Neural cell (in vitro differentiated cells): Measurements from ENCODE around the gene NATD1. TPM values are rescaled to one million over a fixed set of nuclear protein-coding genes. Genes with fewer than 3 reads are reported as not detected.

Source experiments
- H2AFZ ChIP-seq: fragments of 200-600, 300-800 bp; sonication (generic), shearing (Covaris generic); 2 replicates; pipeline ENCODE4 v1.6.0; 2014; ENCODE audit warnings: low read depth, mild to moderate bottlenecking, antibody characterized with exemption, low read length, moderate library complexity
- H3F3A ChIP-seq: fragments of 200-600 bp; shearing (Covaris generic); 2 replicates; pipeline ENCODE4 v1.6.1; 2016; ENCODE audit warnings: mild to moderate bottlenecking, moderate library complexity, mixed read lengths, antibody characterized with exemption, low read length; ENCODE audit not compliant: insufficient read depth, poor library complexity, severe bottlenecking
- H3K27ac ChIP-seq: fragments of 200-600, 300-800 bp; sonication (generic), shearing (Covaris generic); 2 replicates; pipeline ENCODE4 v1.5.1; 2014; ENCODE audit warnings: mild to moderate bottlenecking, low read length, moderate library complexity
- H3K27me3 ChIP-seq: fragments of 300-800, 200-600 bp; sonication (generic), shearing (Covaris generic); 2 replicates; pipeline ENCODE4 v1.6.0; 2014; ENCODE audit warnings: mild to moderate bottlenecking, low read depth, low read length, moderate library complexity; ENCODE audit not compliant: insufficient read depth
- H3K36me3 ChIP-seq: fragments of 300-800, 200-600 bp; sonication (generic), shearing (Covaris generic); 2 replicates; pipeline ENCODE4 v1.5.1; 2014; ENCODE audit warnings: mild to moderate bottlenecking, antibody characterized with exemption, low read length, moderate library complexity; ENCODE audit not compliant: insufficient read depth
- H3K4me2 ChIP-seq: fragments of 300-800, 200-600 bp; sonication (generic), shearing (Covaris generic); 2 replicates; pipeline ENCODE4 v1.6.0; 2014; ENCODE audit warnings: mild to moderate bottlenecking, low read length
- H3K4me3 ChIP-seq: fragments of 300-800, 200-600 bp; sonication (generic), shearing (Covaris generic); 2 replicates; pipeline ENCODE4 v1.5.1; 2014; ENCODE audit warnings: mild to moderate bottlenecking, low read length, moderate library complexity
- H3K79me2 ChIP-seq: fragments of 200-600 bp; shearing (Covaris generic); replicated peaks from 2 replicates; pipeline ENCODE4 v1.6.0; 2014; ENCODE audit warnings: mild to moderate bottlenecking, low read length, moderate library complexity; ENCODE audit not compliant: insufficient read depth
- H3K9ac ChIP-seq: fragments of 300-800, 200-600 bp; sonication (generic), shearing (Covaris generic); 2 replicates; pipeline ENCODE4 v1.6.1; 2016; ENCODE audit warnings: mild to moderate bottlenecking, low read length, mixed read lengths
- H3K9me2 ChIP-seq: fragments of 200-600 bp; shearing (Covaris generic); 2 replicates; pipeline ENCODE4 v1.6.1; 2016; ENCODE audit warnings: mild to moderate bottlenecking, low read length, mixed read lengths; ENCODE audit not compliant: insufficient read depth
- H3K9me3 ChIP-seq: fragments of 200-600, 300-800 bp; sonication (generic), shearing (Covaris generic); 2 replicates; pipeline ENCODE4 v1.6.1; 2016; ENCODE audit warnings: mild to moderate bottlenecking, mixed run types, low read length, moderate library complexity, mixed read lengths
- H4K20me1 ChIP-seq: fragments of 200-600 bp; shearing (Covaris generic); 2 replicates; pipeline ENCODE4 v1.6.1; 2016; ENCODE audit warnings: mild to moderate bottlenecking, mixed run types; ENCODE audit not compliant: insufficient read depth
- CTCF ChIP-seq: fragments of 450-650 bp; IDR thresholded peaks from 2 replicates; pipeline ENCODE4 v1.5.1; 2014; ENCODE audit warnings: antibody characterized with exemption, mild to moderate bottlenecking, moderate library complexity; ENCODE audit not compliant: poor library complexity, severe bottlenecking
- EP300 ChIP-seq: fragments of 450-650 bp; conservative IDR thresholded peaks from 2 replicates; pipeline ENCODE4 v1.6.1; 2014; ENCODE audit warnings: antibody characterized with exemption, mild to moderate bottlenecking, moderate library complexity; ENCODE audit not compliant: poor library complexity, severe bottlenecking
- EZH2 ChIP-seq: fragments of 200-600, 300-800 bp; shearing (Covaris generic), sonication (generic); IDR thresholded peaks from 2 replicates; pipeline ENCODE4 v1.6.1; 2014; ENCODE audit warnings: antibody characterized with exemption, low read length, borderline replicate concordance, mild to moderate bottlenecking; ENCODE audit not compliant: insufficient read depth, poor library complexity, severe bottlenecking
- MXI1 ChIP-seq: fragments of 450-650 bp; conservative IDR thresholded peaks from 2 replicates; pipeline ENCODE4 v1.6.1; 2014; ENCODE audit warnings: antibody characterized with exemption, mild to moderate bottlenecking; ENCODE audit not compliant: poor library complexity, severe bottlenecking
- POLR2AphosphoS5 ChIP-seq: IDR thresholded peaks from 2 replicates; pipeline ENCODE4 v1.6.1; 2012
- RAD21 ChIP-seq: fragments of 450-650 bp; conservative IDR thresholded peaks from 2 replicates; pipeline ENCODE4 v1.6.1; 2014; ENCODE audit warnings: antibody characterized with exemption, mild to moderate bottlenecking, moderate library complexity
- REST ChIP-seq: IDR thresholded peaks from 2 replicates; pipeline ENCODE4 v1.6.1; 2012; ENCODE audit warnings: borderline replicate concordance
- SMC3 ChIP-seq: fragments of 450-650 bp; conservative IDR thresholded peaks from 2 replicates; pipeline ENCODE4 v1.6.1; 2014; ENCODE audit warnings: antibody characterized with exemption, mild to moderate bottlenecking, moderate library complexity; ENCODE audit not compliant: poor library complexity
- TAF1 ChIP-seq: IDR thresholded peaks from 2 replicates; pipeline ENCODE4 v1.6.1; 2012; ENCODE audit warnings: low read depth
- polyA plus RNA-seq: library from polyadenylated mRNA; depleted of rRNA; stranded (reverse); fragments of >200 nt; gene quantifications from 2 replicates; pipeline ENCODE4 v1.2.3, GENCODE V29; 2014

NATD1 gene
- polyA plus RNA-seq, 1 donor from 2014 or later = 2.8 TPM

DNA sequence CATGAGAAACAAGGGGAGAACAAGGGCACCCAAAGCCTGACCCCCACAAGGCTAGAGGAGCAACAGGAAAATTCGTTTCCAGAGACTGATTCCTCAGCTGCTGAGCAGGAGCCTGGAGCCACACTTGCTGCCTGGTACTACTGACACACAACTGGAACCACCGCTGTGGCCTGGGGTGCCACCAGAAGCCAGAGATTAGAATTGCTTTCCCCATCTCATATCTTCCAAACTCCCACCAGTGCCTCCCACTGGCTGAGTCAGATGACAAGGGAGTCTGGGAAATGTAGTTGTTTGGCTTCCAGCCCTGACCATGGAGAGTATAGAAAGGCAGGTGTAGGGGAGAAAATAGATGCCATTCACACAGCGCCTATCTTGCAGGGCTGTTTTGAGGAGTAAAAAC lies 35.1 kb downstream of the NATD1 start:
- H3K4me2 ChIP-seq = no peak overlapping the region
- H2AFZ ChIP-seq = no peak overlapping the region
- no peaks in the 10 kb centered on the region for H3K36me3 ChIP-seq
- no peak overlapping the region for H3K4me3 ChIP-seq
- H3K27ac ChIP-seq = no peak overlapping the region
- TF ChIP-seq MXI1 (no peak), SMC3 (no peak), TAF1 (no peak), EP300 (no peak), REST (no peak), EZH2 (no peak), CTCF (no peak), POLR2AphosphoS5 (no peak), RAD21 (no peak)
- no peaks in the 10 kb centered on the region for H4K20me1 ChIP-seq
- H3K27me3 ChIP-seq = no peaks in the 10 kb centered on the region
- H3K79me2 ChIP-seq = peaks cover 7% of the 10 kb centered on the region
- peaks cover 6% of the 10 kb centered on the region for H3K9me3 ChIP-seq
- no peaks in the 10 kb centered on the region for H3K9me2 ChIP-seq
- no peak overlapping the region for H3K9ac ChIP-seq
- no peaks in the 10 kb centered on the region for H3F3A ChIP-seq

DNA sequence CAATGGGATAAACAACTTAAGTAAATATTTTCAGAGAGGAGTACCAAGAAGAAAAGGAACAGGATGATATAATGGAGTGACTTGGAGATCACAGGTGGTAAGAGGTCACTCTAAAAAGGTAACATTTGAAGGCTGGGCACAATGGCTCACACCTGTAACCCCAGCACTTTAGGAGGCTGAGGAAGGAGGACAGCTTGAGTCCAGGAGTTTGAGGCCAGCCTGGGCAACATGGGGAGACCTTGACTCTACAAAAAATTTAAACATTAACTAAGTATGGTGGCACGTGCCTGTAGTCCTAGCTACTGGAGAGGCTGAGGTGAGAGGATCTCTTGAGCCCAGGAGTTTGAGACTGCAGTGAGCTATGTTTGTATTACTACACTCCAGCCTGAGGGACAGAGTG lies 35.9 kb downstream of the NATD1 start:
- Histone ChIP-seq H3K4me3 (no peak overlapping the region), H3K9me3 (peaks cover 5% of the 10 kb centered on the region), H2AFZ (no peak overlapping the region), H4K20me1 (no peaks in the 10 kb centered on the region), H3F3A (no peaks in the 10 kb centered on the region), H3K27me3 (no peaks in the 10 kb centered on the region), H3K27ac (no peak overlapping the region), H3K4me2 (no peak overlapping the region), H3K79me2 (peaks cover 15% of the 10 kb centered on the region), H3K9me2 (no peaks in the 10 kb centered on the region), H3K9ac (no peak overlapping the region), H3K36me3 (no peaks in the 10 kb centered on the region)
- TF ChIP-seq EP300 (no peak), CTCF (no peak), TAF1 (no peak), RAD21 (no peak), MXI1 (no peak), REST (no peak), POLR2AphosphoS5 (no peak), EZH2 (no peak), SMC3 (no peak)
